HL-60 (cell line): Measurements from ENCODE around the gene RFXANK.

ENCODE experiments used
- CTCF ChIP-seq: IDR thresholded peaks from one replicate; pipeline ENCODE4 v1.5.1; 2011; ENCODE audit warnings: low read length, control low read depth, inconsistent platforms; ENCODE audit not compliant: insufficient read depth
- GABPA ChIP-seq: IDR thresholded peaks from 2 replicates; pipeline ENCODE4 v1.6.1; 2012; ENCODE audit warnings: low read depth
- POLR2AphosphoS5 ChIP-seq: IDR thresholded peaks from 2 replicates; pipeline ENCODE4 v1.6.1; 2012; ENCODE audit warnings: low read depth
- REST ChIP-seq: IDR thresholded peaks from 2 replicates; pipeline ENCODE4 v1.6.1; 2012; ENCODE audit warnings: low read depth; ENCODE audit not compliant: insufficient replicate concordance
- SPI1 ChIP-seq: IDR thresholded peaks from 2 replicates; pipeline ENCODE4 v1.6.1; 2012; ENCODE audit warnings: low read depth, mild to moderate bottlenecking, borderline replicate concordance

GRCh38 chr19:19179548-19180441 lies 12.3 kb upstream of the RFXANK start:
- TF ChIP-seq CTCF = no peak
- no peak for TF ChIP-seq REST
- no peak for TF ChIP-seq POLR2AphosphoS5
- TF ChIP-seq GABPA = no peak
- TF ChIP-seq SPI1 = no peak
